HG03460 (cell line): ENCODE measurements around the gene CMKLR1.

ENCODE experiments used
- ATAC-seq: cut with Tn5 transposase; IDR thresholded peaks from one replicate; pipeline ENCODE4 v1.9.1; 2021; ENCODE audit not compliant: unreplicated experiment

CMKLR1 gene

GRCh38 chr12:108337235-108338223 is 1.6 kb downstream of the CMKLR1 start:
- ATAC-seq: peak; percentile 43

GRCh38 chr12:108335349-108336119 is 3.6 kb downstream of the CMKLR1 start:
- no peak for ATAC-seq

- ATAC-seq: no peak
Measured at GRCh38 chr12:108333898-108334699, 5.0 kb downstream of the CMKLR1 start.

GRCh38 chr12:108332791-108333382 is 6.2 kb downstream of the CMKLR1 start:
- ATAC-seq: no peak

- ATAC-seq: no peak
Measured at GRCh38 chr12:108328420-108328819, 10.7 kb downstream of the CMKLR1 start.

GRCh38 chr12:108327621-108328344 is 11.3 kb downstream of the CMKLR1 start:
- no peak for ATAC-seq

- no peak for ATAC-seq
Measured at GRCh38 chr12:108326254-108326750, 12.8 kb downstream of the CMKLR1 start.

GRCh38 chr12:108325549-108325948 is 13.6 kb downstream of the CMKLR1 start:
- ATAC-seq: no peak

GRCh38 chr12:108325018-108325358 is 14.1 kb downstream of the CMKLR1 start:
- no peak for ATAC-seq

GRCh38 chr12:108324351-108325017 is 14.6 kb downstream of the CMKLR1 start:
- ATAC-seq: no peak

- ATAC-seq: no peak
Measured at GRCh38 chr12:108323581-108323980, 15.5 kb downstream of the CMKLR1 start.

GRCh38 chr12:108322998-108323397 is 16.1 kb downstream of the CMKLR1 start:
- ATAC-seq: no peak

GRCh38 chr12:108321688-108322087 is 17.4 kb downstream of the CMKLR1 start:
- no peak for ATAC-seq

- ATAC-seq: no peak
Measured at GRCh38 chr12:108320507-108321293, 18.4 kb downstream of the CMKLR1 start.

GRCh38 chr12:108319277-108320234 is 19.6 kb downstream of the CMKLR1 start:
- ATAC-seq: no peak

- no peak for ATAC-seq
Measured at GRCh38 chr12:108318472-108319275, 20.4 kb downstream of the CMKLR1 start.
